ENCODE results near the gene XPNPEP1. TPM values are rescaled to one million over a fixed set of nuclear protein-coding genes. Genes with fewer than 3 reads are reported as not detected.

Gene XPNPEP1
- 100 TPM for total RNA-seq

GRCh38 chr10:109922976-109923921 is at the start of gene XPNPEP1:
TSS of gene XPNPEP1 (minus strand) at chr10:109923511. CDS start at chr10:109923433, 78 bp downstream.

Other genes starting within 250 kb of the XPNPEP1 start
- gene ADD3, start 84.5 kb upstream of the XPNPEP1 start, total RNA-seq, result 599 TPM

Data from camera-type eye (tissue), 1 donor.